HTERT RPE-1 (cell line): ENCODE measurements around the gene DNHD1.

Experiments used
- in situ Hi-C: fragments of 300-500 bp; cut with MboI; formaldehyde crosslinking; loops from 4 replicates; pipeline ENCODE4 v1.14.3; 2020; ENCODE audit warnings: low sequenced_read_pairs

Gene DNHD1

DNA sequence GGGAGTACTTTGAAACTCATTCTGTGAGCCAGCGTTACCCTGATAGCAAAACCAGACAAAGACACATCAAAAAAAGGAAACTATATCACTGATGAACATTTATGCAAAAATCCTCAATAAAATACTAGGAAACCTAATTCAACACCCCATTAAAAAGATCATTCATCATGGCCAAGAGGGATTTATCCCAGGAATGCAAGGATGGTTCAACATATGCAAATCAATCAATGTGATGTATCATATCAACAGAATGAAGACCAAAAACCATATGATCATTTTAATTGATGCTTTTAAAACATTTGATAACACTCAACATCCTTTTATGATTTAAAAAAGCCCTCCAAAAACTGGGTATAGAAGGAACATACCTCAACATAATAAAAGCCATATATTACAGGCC, 86.5 kb downstream of the DNHD1 start:
- in situ Hi-C loops = no loop called here

DNA sequence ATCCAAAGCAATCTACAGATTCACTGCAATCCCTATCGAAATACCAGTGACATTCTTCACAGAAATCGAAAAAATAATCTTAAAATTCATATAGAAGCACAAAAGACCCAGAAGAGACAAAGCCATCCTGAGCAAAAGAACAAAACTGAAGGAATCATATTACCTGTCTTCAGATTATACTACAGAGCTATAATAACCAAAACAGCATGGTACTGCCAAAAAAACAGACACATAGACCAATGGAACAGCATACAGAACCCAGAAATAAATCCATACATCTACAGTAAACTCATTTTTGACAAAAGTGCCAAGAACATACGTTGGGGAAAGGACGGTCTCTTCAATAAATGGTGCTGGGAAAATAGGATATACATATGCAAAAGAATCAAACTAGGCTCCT, 87.4 kb downstream of the DNHD1 start:
- in situ Hi-C loops = no loop called here

DNA sequence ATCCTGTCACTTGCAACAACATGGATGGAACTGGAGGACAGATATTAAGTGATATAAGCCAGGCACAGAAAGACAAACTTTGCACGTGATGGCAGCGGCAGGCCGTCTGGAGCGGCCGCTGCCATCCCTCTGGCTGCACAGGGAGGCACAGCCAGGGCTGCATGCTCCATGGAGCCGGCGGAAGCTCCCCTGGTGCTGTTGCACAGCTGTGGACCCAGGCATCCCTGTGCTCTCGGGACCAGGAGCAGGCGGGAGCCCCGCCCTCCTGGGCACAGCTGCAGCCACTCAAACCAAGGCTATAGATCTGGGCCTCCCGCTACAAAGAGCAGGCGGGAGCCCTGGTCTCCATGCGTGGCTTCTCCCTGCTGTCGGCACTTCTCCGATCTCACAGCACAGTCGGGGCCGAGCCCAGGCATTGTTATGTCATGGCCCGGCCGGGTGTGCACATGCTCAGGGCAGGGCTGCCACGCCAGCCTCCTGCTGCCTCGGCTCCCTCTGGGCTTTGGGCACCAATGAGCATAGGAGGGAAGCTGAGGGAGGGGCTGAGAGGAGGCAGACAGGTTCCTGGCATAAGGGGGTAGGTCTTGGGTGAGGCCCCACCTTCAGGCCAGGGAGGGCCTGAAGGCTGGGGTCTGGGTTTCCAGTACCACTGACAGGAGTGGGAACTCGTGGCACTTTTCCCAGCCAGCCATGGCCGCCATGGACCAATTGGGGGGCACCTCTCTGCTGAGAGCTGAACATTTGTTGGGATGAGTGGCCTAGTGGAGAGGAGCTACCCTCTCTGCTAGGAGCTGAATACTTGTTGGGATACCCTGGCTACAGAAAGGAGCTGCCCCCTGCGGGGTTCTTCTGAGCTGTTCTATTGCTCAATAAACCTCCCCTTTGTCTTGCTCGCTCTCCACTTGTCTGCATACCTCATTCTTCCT, 89.6 kb downstream of the DNHD1 start:
- in situ Hi-C loops = no loop called here

DNA sequence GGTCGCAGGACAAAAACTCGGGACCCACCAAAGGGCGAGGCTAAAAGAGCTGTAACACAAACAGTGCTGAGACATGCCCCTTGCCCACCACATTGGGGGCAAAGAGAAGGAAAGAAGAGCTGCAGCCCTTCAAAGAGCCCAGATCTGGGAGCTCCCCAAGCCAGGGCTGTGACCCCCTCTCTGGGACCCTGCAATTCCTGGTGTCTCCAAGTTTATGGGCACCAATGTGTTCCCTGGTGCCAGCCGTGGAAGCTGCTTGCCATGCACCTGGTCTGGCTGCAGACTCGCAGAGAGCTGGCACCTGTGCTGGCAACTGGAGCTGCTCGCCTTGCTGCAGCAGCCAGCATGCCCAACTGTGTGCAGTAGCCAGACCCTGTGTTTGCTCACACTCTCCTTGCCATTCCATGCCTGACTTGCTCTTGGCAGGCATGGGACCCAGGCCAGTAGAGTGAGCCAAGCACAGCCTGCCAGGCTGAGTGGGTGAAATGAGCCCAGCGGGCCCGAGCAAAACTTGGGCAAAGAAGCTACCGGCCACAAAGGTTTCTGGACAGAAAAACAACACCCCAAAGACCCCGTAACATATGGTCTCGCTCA, 90.4 kb downstream of the DNHD1 start:
- in situ Hi-C loops = no loop called here

DNA sequence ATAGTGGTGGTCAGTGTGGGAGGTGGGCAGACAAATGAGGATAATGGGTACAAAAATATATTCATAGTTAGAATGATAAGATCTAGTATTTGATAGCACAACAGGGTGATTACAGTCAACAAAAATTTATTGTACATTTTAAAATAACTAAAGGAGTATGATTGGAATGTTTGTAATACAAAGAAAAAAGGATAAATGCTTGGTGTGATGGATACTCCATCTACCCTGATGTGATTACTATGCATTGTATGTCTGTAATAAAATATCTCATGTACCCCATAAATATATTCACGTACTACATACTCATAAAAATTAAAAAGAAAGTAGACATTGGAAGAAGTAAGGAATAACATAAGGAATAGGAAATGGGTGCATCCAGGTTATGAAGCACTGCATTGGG, 90.9 kb downstream of the DNHD1 start:
- in situ Hi-C loops = no loop called here

DNA sequence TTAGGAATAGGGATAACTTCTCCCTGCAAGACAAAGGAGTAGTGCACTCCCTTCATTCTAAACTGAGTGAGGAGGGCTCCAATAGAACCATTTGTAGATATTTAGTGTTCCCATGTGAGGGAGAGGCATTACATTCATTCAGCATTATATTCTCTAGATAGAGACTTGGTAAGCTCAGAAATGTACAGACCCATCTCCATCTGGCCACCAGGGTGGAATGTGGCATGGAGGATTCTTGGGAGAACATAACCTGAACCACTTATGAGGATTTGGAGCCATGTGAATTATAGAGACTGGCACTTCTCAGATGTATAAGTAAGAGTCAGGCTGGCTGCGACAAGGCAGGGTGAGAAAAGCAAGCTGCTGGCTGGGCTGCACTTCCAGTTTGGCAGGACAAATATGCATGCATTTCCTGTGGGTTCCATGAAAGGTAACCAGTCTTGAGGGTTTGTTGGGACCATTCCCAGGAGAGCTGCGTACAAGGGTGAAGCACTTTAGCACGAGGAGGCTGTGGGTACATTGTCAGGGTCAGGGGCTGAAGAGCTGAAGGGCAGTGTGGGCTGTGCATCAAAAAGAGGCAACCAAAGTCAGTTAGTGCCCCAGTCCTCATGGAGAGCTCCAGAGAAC, 97.2 kb downstream of the DNHD1 start:
- in situ Hi-C loops = no loop called here

DNA sequence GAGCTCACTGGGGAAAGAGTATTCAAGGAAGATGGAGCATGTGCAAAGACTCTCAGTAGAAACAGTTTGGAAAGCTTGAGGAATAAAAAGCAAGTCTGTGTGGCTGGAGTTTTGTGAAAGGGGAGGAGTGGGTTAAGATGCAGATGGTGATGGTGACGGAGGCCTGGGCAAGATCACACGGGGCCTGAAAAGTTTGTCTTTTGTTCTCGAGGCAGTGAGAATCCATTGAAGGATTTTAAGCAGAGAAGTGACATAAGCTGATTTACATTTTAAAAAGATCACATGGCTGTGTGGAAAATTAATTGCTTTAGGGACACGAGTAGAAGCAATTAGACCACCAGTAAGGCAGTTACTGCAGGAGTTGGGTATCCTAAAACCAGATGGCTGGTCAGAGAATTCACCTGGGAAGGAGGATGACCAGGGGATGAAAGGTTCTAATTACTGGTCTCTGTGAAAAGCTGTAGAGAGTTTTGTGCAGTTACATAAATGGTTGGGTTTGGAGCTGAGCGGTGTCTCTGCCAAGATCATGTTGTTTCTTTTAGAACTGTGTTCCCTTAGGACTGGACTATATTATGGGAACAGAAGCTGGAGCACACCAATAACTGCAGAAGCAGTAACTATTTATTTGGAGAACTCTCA, 99.3 kb downstream of the DNHD1 start:
- in situ Hi-C loops = no loop called here

DNA sequence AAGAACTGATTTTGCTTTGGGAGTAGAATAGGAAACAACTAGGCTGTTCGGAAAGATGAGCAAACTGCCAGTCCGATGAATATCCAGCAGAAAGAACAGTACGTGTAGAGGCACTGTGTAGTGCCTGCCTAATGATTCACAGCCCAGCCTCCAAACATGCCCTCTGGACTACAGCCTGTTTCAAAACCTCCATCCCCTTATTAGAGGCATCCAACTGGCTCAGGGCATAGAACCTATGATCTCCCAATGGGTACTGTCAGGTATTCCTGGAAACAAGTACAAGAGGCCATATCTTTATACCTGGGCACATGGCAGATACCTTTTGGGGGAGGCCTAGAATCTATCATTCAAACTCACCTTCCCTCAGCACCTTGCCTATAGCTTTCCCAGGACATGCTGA, 101.5 kb downstream of the DNHD1 start:
- in situ Hi-C loops = no loop called here

DNA sequence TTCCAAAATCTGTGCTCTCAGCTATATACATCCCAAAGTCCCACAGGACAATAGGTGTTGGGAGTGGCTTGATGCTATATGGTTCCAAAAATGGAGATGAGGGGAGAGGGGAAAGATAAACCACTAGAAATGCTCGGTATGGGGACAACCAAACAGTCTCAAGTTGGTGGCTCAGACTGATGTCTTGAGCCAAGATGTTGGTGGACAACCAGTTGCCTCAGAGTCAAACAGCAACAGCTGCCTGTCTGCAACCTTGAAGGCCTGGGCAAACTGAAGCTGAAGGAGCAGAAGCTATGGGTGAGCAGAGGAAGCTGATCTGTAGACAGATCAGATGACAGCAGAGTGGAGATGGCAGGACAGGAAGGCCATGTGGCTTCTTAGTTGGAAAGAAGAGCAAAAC, 102.4 kb downstream of the DNHD1 start:
- in situ Hi-C loops = no loop called here

DNA sequence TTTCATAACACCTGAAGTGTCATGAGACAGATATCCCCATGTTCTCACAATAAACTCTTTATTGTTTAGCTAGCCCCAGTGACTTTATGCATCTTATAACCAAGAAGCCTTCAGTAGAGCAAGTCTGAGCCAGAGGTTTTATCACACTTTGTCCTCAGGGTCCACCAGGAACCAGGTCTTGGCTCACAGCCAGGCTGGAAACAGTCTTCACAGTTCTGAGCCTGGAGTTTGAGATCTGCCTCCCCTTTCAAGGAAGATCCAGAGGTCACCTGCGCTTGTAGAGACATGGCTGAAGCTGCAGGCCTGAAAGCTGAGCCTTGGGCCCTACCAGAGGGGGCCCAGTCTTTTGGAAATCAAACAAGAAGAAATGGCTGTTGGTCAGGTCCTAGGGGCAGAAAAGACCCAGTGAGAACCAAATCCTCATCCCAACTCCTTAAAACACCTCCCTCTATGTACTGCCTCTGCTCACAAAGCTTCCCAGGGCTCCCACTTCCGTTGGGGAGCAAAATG, 102.9 kb downstream of the DNHD1 start:
- in situ Hi-C loops = no loop called here

DNA sequence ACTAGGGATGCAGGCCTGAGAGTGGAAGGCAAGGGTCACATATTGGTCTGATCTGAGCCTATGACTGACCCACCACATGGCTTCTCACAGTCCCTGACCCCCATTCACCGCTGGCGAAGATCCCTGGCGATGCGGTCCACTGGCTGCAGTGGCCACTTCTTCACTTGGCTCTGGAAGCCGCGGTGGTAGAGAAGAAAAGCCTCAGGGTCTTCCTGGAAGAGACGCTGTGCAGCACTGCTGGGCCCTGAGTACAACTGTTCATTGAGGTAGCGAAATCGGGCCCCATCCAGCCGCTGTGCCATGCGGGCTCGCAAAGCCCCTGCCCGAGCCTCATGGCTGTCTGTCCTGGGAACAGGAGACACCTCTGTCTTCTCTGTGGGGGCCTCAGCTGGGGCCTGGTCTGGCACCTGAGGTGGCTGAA, 104.0 kb downstream of the DNHD1 start:
- in situ Hi-C loops = no loop called here

DNA sequence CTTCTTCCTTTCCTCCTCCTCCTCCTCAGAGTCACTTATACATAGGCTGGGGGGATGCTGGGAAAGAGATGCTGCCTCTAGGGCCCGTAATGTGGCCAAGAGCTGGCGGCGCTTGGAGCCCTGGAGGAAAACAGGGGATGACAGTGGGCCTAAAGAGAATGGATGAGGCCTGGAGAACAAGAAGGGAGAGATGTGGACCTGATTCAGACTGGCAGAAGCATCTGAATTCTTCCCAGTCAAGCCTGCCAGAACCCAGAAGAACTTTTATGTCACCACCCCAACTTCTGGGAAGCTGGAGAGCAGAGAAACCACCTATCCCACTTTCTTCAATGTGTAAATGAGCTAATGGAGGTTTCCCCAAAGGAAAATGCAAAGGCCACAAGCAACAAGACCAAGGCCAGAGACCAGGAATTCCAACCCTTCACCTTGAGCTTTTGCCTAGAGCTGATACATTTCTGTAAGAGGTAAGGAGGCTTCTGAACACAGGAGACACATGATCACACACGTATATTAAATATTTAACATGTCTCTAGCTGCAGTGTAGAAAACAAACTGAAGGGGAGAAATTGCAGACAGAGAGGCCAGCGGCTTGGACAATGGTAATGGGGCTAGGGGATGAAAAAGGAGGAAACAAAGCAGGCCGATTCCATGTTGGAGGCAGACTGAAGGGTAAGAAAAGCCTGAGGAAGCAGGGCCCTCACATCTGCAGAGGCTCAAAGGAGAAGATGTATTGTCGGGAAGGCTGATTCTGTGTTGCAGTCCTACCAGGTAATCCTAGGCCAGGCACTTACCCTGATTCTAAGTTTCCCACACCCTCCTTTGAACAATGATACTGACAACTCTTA, 105.2 kb downstream of the DNHD1 start:
- in situ Hi-C loops = no loop called here

DNA sequence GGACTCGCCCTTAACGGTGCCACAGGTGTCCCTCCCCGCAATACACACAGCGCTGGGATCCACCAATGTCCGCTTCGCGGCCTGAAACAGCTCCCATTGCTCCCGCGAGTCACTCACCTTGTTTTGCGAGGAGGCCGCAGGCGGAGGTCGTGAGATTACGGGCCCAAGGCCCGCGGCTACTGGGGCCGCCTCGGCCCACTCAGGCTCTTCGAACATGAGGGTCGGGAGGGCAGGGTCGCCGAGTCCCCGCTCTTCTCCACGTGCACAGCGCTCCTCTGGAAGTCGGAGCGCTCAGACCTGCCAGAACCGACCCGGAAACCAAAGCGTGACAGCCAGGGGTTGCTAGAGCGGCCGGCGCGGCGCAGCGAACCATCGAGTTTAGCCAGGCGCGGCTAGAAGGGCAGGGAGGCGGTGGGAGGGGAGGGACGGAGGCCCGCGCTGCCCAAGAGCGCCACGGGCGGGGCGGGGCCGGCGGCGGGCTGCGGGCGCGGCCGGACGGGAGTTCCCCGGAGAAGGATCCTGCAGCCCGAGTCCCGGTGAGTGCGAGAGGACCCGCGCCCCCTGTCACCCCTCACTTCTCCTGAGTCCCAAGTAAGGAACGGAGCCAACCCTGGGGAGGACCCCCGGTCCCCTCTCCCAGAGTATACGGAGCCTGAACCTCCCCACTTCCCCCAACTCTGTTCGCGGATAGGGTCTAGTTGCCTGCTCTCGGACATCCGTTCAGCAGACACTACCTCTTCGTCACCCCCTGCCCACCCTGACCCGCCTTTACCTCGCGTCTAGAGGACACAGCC, 106.4 kb downstream of the DNHD1 start, which contains the start of the genes ILK and RRP8:
ILK (plus strand) TSS at position 488 of the 794 bp plus-strand sequence. CDS start 498 bp downstream, outside the sequence.
RRP8 (minus strand) TSS at position 330 of the 794 bp plus-strand sequence; CDS start at position 216, 114 bp downstream.
- in situ Hi-C loops = no loop called here

DNA sequence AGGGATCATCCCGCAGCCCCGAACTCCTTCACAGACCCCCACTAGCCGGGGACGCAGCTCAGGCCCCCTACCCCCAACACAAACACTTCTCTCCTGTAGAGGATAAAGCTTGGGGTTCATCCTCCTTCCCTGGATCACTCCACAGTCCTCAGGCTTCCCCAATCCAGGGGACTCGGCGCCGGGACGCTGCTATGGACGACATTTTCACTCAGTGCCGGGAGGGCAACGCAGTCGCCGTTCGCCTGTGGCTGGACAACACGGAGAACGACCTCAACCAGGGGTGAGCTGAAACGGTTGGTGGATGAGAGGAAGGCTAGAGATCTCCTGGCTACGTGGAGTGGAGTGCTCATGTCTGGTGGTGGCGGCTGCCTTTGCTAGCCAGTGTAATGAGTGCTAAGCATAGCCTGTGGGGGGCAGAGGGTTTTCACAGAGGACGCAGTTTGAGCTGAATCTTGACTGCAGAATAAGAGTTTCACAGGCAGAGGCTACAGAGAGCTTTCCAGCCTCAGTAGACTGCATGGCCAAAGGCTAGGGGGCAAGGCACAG, 107.1 kb downstream of the DNHD1 start:
- in situ Hi-C loops = no loop called here

DNA sequence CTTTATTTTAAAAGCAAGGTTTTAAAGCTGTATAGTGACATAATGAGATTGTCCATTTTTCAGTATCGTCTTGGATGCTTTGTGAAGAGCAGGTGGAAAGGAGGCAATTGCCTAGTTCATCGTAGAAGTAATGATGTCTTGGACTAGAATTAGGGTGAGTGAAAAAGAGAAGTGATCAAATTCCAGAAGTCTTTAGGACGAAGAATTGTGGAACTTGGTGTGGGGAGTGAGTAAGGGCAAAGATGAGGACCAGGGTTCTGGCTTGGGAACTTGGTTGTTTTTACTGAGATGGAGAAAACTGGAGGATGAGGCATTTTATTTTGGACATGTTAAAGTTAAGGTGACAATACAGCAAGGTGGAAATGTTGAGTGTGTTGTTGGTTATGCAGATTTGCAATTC, 107.7 kb downstream of the DNHD1 start:
- in situ Hi-C loops = no loop called here

DNA sequence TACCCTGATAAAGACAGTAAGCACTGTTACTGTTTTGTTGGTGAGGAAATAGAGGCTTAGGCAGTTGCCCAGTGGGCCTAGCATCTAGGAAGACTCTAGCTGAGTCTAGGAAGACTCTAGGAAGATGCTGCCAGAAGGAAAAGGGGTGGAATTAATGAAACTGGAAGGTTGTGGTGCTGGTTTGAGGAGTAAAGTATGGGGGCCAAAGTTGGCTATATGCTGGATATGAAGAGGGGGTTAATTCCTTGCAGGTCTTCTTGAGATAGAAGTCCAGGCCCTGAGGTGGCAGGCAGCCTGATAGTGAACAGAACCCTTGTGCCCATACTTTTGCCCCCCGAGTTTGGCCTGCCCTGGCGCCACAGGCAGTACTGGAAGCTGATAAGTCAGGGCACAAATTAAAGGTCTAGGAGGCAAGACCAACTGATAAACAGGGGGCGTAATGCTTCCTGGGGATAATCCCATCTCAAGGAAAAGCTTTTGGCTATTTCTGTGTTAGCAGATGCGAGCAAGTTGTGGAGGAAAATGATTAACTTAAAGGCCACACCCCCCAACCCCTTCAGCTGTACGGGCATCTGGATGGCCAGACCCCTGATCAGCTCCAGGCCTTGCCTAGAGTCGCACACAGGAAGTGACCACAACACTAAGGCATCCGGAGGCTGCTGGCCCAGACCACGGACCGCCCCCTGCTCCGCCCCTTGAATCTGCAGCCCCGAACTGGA, 109.5 kb downstream of the DNHD1 start:
- in situ Hi-C loops = no loop called here

DNA sequence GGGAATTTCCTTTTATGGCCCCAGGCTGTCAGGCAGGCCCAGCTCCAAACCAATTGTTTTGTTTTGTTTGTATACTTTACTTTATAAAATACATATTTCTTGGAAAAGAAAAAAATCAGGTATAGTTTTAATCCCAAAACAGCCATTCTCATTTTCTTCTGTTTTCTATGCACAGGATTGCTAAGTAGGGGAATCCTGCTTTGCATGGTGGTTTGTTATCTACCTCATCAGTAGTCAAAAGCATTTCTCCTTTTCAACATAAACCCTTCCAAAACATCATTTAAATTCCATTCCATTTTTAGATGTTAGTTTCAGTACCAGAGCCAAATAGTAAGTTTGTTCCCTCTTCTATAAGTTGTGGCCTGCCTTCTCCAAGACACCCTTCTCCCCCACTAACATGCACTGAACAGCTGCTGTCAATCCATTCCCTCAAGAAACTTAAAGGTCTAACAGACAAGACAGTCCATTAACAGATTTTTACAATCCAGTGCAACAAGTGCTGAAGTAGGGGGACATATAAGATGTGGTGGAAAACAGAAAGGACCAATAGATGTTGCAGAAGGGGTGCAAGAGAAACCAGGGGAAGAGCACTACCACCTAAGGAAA, 110.2 kb downstream of the DNHD1 start:
- in situ Hi-C loops = no loop called here

DNA sequence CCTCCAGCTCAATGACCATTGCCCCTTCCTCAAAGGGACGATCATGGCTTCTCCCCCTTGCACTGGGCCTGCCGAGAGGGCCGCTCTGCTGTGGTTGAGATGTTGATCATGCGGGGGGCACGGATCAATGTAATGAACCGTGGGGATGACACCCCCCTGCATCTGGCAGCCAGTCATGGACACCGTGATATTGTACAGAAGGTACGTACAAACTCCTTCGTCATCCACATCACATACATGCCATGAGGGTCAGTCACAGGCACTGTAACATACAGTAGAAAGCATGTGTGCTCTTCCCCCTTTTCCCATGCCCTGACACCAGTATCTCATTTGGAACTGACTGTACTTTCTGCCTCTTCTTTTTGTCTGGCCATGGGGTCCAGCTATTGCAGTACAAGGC, 110.9 kb downstream of the DNHD1 start:
- in situ Hi-C loops = no loop called here
